ENCODE data around the gene CCDC187.
"Not testable (repeated sequence)": the region's sequence is repeated elsewhere in the genome, so short reads cannot be mapped to it uniquely, and the experiment has no call there.

CCDC187 gene

DNA sequence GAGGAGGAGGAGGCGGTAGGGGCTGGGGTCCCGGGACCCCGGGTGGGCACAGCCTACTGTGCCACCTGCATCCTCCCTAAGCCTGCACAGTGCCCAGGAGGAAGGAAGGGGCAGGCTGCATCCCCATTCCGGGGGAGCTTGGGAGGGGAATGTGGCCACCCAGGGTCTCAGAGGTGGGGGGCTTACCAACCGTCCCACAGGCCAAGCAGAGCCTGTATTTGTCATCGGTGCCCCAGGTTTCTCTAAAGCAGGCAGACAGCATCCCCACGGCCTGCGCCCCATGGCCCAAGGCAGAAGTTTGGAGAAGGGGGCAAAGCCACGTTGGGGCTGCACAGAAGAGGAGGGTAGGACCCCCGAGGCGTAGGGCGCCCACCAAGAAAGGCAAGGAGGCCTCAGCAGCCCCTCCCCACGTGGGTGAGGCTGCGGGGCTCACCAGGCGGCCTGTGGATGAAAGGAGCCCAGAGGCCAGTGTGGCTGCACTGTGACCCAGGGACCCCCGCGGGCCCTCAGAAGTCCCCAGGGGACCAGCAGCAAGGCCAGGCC, 22.9 kb upstream of the CCDC187 start:
- DNase-seq = no peak

DNA sequence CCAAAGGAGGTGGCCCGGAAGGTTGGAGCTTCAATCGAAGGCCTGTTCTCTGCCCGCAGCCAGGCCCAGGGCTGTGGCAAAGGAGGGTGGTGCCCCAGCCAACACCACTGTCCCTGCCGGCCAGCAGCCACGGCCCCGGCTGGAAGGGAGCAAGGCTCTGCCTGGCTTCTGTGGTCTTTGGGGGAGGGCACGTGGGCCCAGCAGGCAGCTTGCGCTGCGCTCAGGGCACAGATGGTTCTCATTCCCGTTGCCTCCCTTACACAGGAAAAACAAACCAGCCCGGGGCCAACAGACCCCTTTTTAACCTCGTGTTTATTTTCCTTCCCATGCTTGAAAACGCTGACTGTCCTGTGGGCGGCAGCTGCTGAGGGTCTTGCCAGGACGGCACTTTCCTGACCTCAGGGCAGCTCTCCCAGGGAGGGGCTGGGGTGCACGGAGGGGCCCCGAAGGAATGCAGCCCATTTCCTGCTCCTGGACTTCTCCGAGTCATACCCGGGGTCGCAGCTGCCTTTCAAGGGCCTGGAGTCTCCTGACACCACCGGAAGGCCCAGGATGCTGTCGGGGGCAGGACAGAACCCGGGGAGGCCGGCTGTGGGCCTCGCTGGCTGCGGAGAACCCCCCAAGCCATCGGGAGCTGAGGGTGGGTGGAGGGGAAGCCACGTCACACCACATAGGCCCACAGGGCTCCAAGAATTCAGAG, 22.3 kb upstream of the CCDC187 start:
- peak; percentile 58 for DNase-seq

DNA sequence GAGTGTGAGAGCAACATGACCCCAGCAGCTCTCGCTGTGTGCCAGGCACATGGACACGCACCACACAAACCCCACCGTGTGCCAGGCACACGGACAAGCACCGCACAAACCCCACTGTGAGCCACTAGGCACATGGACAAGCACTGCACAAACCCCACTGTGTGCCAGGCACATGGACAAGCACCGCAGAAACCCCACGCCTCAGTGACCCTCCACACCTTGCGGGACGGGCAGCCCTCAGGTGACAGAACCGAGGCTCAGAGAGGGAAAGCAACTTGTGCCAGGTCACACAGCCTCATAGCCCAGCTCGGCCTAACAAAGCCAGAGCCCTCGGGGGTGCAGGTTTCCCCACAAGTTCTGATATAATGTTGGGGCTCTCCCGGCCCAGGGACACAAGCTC, 21.5 kb upstream of the CCDC187 start:
- no peak for DNase-seq

DNA sequence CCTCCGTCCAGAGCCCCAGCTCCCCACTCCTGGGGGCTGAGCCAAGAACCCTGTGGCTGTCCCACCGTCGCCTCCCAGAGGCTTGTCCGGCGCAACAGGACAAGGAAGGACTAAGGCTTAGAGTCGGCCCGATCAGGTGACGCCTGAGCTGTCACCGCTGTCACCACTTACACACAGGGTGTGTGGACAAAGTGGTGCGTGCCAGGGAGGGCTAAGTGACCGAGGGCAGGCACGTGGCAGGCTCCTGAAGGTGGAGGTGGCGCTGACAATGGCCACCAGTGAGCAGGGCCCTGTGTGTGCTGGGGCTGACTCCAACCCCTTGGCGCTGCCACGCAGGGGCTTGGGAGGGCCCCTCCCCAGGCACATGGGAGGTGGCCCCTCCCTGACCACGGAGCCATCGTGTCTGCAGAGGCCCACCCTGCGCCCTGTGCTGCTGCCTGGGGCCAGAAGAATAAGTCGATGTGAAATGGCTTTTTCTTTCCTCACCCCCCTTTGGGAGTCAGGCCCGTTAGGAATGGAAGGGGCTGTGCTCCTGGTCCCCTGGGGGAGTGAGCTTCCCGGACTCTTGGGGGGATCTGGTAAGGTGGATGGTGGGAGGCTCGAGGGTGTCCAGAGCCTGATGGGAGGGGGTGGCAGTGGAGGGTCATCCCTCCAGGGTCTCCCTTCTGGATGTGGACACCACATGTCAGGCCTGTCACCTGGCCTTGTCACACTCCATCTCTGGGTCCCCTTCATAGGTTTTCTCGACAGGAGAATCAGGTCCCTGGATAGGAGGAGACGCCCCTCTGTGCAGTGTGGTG, 20.8 kb upstream of the CCDC187 start:
- no peak for DNase-seq

DNA sequence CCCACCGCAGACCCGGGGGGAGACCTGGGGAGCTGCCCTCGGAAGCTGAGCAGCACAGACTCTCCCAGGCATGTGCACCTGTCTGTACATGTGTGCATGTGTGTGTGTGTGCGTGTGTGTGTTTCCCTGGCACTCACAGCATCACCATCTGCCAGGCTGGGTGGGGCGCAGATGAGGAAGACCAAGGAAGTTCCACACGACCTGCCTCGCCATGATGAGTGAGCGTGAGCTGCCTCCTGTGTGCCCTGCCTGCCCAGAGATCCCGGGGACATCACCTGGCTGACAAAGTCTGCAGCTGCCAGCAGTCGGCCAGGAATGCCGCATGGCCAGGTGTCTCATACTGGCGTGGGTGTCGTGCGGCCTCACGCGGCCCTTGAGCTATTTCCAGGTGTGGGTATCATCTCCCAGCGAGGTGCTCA, 19.5 kb upstream of the CCDC187 start:
- DNase-seq = peak; percentile 54

DNA sequence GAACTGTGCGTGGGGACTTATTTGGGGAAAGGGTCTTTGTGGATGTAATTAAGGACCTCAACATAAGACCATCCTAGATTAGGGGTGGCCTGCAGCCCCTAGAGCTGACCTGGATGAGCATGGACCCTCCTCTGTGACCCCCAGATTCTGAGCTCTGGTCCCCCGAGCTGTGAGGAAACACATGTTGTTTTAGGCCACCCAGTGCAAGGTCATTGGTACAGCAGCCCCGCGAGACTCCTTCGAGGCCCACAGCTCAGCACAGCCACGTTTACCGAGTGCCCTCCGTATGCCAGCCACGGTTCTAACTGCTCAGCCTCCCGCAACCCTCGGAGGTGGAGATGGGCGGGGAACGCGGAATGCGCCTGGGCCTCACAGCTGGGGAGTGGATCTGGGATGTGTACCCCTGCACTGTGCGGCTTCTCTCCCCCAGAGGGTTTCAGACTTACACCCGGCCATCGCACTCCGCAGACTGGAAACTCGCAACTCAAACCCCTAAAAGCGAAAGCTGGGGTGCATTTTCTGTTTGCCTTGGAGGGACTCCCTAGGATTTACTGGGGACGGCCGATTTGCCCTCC, 18.9 kb upstream of the CCDC187 start:
- no peak for DNase-seq

DNA sequence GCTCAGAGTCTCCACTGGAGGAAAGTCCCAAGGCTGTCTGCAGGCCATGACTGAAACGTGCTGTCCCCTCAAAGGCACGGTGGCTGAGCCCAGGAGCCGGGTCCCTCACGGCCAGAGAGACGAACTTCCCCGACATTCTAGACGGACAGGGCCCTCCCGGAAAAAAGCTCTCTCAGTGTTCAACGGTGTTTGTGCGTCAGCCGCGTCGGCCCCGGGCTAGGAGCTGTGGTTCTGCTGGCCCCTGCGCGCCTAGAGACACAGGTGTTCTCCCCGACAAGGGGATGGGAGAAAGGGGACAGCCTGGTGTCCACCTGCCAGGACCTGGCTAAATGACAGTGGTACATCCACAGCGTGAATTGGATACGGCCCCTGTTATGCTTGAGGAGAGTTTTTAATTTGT, 17.7 kb upstream of the CCDC187 start:
- DNase-seq = no peak

DNA sequence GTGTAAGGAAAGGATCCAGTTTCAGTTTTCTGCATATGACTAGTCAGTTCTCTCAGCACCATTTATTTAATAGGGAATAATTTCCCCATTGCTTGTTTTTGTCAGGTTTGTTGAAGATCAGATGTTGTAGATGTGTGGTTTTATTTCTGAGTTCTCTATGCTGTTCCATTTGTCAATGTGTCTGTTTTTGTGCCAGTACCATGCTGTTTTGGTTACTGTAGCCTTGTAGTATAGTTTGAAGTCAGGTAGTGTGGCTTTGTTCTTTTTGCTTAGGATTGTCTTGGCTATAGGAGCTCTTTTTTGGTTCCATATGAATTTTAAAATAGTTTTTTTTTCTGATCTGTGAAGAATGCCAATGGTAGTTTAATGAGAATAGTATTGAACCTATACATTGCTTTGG, 17.1 kb upstream of the CCDC187 start:
- not testable (repeated sequence) for DNase-seq

DNA sequence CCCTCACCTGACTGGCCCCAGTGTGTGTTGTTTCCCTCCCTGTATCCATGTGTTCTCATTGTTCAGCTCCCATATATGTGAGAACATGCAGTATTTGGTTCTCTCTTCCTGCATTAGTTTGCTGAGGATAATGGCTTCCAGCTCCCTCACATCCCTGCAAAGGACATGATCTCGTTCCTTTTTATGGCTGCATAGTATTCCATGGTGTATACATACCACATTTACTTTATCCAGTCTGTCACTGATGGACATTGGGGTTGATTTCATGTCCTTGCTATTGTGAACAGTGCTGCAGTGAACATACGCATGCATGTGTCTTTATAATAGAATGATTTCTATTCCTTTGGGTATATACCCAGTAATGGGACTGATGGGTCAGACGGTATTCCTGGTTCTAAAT, 16.1 kb upstream of the CCDC187 start:
- DNase-seq = not testable (repeated sequence)

DNA sequence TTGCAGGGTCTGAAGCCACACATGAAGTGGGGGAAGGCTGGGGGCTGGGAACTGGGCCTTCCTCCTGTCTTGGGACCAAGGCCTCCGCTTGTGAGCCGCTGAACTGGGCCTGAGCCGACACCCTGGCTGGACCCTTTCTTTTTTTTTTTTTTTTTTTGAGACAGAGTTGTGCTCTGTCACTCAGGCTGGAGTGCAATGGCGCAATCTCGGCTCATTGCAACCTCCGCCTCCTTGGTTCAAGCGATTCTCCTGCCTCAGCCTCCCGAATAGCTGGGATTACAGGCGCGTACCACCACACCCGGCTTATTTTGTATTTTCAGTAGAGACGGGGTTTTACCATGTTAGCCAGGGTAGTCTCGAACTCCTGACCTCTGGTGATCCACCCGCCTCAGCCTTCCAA, 15.3 kb upstream of the CCDC187 start:
- not testable (repeated sequence) for DNase-seq

DNA sequence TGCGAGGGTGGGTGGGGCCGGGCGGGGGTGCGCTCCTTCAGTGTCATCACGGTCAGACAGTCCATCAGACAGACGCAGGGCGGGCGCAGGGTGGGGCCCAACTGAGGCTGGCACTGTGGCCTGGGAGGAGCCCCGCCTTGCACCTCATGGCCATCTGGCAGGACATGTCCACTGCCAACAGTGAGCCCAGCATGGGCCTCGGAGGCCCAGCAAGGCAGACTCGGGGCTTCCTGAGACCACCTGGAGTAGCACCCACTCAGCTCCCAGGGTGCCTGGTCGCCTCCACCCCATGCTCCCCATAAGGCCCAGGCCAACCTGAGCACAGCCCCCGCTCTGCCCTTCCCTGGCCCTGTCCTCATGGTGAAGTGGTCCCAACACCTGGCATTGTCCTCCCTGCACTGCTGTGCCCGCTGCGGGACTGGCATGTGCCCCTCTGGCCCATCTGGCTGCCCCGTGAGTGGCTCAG, 14.9 kb upstream of the CCDC187 start:
- DNase-seq = no peak

DNA sequence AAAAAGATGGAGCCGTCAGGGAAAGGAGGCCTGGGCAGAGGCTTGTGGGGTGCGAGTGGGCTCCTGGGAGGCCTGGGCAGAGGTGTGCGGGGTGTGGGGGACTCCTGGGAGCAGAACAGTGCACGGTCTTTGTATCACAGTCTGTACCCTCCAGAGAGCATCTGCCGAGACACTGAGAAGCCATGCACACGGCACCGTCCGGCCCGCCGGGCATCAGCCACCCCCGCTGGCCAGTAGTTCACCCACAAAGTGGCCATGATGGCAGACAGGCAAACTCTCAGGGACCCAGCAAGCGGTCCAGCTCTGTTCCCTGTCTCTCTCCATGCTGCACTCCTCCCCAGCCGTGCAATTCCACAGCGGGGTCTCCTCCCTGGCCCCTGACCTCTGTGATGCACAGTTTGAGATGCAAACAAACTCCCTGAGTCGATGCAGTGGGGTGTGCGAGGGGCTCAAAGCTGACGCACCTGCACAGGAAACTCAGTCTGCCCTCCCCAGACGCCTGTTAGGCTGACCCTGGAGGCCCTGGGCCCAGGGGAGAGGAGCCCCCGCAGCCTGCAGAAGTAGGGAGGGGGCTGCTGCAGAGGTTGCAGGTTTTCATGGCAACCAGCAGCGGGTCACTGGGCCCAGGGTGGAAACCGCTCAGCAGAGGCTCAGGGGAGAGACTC, 14.3 kb upstream of the CCDC187 start:
- DNase-seq = no peak

DNA sequence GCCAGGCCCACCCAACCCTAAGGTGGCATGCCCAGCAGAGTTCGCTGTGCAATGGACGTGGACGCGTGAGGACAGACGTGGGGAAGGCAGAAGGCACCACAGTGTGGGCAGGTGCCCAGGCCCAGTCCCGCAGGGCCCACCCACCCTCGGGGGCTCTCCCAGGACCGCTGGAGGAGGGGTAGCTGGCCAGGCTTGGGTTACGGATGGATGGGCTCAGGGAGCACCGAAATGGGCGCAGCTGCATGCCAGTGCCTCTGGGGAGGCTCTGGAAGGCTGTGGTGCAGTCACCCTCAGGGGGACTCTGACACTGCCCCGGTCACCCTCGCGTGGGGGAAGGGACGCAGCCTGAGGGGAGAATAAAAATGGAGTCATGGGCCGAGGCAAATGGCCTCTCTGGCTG, 13.8 kb upstream of the CCDC187 start:
- DNase-seq = no peak

DNA sequence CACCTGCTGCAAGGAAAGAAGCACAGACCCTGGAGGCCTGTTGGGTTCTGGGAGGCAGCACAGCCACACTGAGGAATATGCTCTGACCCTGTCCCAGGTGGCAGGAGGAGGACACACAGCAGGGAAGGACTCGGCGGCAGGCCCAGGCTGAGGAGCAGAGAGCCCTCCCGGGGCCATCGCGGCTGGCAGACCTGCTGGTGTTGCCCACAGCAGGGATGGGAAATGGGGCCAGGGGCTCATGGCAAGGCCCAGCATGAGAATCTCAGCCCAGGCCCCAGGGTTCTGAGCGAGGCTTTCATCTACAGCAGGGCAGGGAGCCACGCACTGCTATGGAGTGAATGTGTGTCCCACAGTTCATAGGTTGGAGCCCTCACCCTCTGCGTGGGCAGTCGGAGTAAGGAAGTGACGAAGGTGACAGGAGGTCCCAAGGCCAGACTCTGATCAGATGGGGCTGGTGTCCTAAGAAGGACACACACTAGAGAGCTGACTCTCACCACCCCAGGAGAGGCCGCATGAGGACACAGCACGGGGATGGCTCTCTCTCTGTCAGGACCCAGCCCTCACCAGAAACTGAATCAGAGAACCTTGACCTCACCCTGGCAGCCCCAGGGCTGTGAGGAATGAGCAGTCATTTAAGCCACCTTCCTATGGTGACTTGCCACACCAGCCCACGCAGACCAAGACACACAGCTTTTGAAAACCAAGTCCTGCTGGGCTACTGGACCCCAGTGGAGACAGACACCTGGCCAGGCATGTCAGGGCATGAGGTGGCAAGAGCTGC, 13.2 kb upstream of the CCDC187 start:
- peak; percentile 45 for DNase-seq

DNA sequence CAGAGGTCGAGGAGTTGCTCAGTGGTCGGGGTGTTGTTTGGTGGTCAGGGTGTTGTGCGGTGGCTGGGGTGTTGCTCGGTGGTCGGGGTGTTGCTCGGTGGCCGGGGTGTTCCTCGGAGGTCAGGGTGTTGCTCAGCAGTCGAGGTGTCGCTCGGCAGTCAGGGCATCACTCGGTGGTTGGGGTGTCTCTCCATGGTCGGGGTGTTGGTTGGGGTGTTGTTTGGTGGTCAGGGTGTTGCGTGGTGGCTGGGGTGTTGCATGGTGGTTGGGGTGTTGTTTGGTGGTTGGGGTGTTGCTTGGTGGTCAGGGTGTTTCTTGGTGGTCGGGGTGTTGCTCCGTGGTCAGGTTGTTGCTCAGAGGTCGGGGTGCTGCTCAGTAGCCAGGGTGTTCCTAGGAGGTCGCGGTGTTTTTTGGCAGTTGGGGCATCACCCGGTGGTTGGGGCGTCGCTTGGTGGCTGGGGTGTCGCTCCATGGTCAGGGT, 12.4 kb upstream of the CCDC187 start:
- no peak for DNase-seq

DNA sequence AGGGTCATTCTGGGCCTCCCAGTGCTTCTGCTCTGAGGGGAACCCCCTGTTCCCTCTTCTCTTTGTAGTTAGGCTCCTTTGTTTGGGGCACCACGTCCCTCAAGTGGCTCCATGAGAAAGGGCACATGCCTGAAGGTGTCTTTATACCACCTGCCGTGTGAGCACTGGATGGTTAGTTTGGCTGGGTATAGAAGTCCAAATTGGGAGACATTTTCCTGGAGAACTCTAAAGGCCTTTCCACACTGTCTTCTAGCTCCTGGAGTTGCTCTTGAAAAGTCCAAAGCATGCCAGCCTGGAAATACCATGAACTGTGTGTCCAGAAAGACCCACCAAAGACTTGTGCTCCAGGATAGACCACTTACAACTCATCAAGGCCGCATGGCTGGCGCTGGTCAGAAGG, 11.1 kb upstream of the CCDC187 start:
- no peak for DNase-seq

DNA sequence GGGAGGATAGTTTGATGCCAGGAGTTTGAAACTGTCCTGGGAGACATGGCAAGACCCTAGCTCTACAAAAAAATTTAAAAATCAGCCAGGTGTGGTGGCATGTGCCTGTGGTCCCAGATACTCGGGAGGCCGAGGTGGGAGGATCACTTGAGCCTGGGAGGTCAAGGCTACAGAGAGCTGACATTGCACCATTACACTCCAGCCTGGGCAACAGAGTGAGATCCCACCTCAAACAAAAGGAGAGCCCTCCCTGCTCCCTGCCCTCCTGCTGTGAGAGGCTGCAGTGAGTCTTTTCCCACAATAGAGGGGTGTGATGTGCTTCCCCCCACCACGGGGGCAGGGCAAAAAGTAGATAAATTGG, 10.1 kb upstream of the CCDC187 start:
- DNase-seq = no peak

DNA sequence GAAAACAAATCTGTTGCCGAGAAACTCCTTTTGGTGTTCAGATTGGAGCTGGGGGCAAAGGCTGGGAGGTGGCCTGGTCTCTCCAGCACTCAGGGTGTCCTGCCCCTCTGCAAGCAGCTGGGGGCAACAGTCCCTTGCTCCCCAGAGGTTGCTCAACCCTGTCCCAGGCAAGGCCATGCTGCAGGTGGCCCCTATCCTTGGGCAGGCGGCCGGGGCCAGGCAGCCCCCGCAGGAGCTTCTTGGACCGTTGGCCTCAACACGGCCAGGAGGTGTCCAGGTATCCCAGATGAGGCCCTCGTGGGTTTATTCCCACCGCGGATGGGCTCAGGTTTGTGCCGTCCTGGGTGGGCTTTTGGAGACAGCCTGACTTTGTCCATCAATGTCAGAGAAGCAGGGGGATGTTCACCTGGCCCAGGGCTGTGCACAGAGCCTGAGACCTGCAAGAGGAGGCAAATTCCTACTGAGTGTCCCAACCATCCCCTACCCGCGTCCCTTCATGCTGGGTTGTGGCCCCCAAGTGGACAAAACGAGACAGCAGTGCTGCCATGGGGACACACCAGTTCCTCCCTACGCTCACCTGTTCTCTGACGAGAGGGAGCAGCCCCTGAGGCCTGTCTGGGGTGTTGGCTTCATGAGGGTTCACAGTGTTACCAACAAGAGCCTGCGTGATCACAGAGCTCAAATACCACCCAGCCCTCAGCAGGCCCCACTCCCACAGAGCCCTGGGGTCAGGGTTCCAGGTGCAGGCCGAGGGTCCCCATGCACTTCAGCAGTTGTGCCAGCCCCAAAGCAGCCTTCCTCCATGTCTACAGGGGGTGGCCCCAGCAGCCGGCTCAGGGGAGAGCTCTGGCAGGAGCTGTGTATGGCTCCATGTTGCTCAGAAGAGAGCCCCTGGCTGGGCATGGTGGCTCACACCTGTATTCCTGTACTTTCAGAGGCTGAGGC, 9.5 kb upstream of the CCDC187 start:
- no peak for DNase-seq

DNA sequence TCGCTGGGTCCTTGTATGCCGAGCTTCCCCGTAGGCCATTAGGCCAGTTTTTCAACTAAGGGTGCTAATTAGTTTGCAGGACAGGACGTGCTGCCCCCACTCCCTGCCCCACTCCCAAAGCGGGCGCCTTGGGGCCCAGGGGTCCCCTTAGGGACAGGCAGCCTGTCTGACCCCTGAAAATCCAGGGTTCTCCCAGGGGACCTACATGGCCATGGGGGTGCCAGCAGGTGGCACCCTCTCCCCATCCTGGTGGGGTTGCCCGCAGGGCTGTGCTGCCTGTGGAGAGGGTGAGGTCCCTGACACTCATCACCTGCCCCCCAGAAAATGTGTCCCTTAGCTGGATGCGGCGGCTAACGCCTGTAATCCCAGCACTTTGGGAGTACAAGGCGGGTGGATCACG, 8.5 kb upstream of the CCDC187 start:
- peak; percentile 26 for DNase-seq

DNA sequence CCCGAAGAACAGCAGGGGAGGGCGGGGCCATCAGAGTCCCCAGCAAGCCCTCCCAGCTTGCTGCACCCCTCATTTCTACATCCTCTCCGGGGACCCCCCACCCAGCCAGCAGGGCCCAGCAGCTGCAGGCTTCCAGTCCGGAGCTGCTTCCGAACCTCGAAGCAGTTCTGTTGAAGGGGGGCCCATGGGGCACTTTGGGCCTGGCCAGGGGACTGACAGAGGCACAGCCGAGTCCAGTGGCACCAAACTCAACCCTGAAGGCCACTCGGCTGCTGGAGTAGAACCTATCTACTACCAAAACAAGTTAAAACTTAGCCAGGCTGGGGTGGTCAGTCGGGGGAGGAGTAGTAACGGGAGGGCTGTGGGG, 8.1 kb upstream of the CCDC187 start:
- no peak for DNase-seq

Measured in NCI-H1694 (cell line).